AG10803 (cell line): ENCODE measurements around the gene IGF1R.

ENCODE experiments used
- DNase-seq: peaks from one replicate; pipeline ENCODE4 v3.0.0; 2010; ENCODE audit warnings: low read depth
- H3K4me3 ChIP-seq: 2 replicates; pipeline ENCODE4 v1.5.1; 2011; ENCODE audit warnings: mild to moderate bottlenecking, low read length, control low read depth
- CTCF ChIP-seq: conservative IDR thresholded peaks from 2 replicates; pipeline ENCODE4 v1.5.1; 2011; ENCODE audit warnings: mild to moderate bottlenecking, low read length, control low read depth, inconsistent platforms

IGF1R gene

GRCh38 chr15:98791046-98791701 lies 142.8 kb downstream of the IGF1R start:
- no peak for TF ChIP-seq CTCF
- H3K4me3 ChIP-seq: no peak overlapping the region
- DNase-seq: no peak

GRCh38 chr15:98792117-98792516 lies 143.8 kb downstream of the IGF1R start:
- no peak for DNase-seq
- TF ChIP-seq CTCF: no peak
- H3K4me3 ChIP-seq: no peak overlapping the region

GRCh38 chr15:98794211-98794610 lies 145.9 kb downstream of the IGF1R start:
- no peak for DNase-seq
- H3K4me3 ChIP-seq: no peak overlapping the region
- TF ChIP-seq CTCF: no peak

GRCh38 chr15:98794748-98795147 lies 146.4 kb downstream of the IGF1R start:
- H3K4me3 ChIP-seq: no peak overlapping the region
- no peak for TF ChIP-seq CTCF
- no peak for DNase-seq

- no peak overlapping the region for H3K4me3 ChIP-seq
- TF ChIP-seq CTCF: no peak
- DNase-seq: no peak
Observed at GRCh38 chr15:98795980-98796379, 147.6 kb downstream of the IGF1R start.

GRCh38 chr15:98796685-98797357 lies 148.5 kb downstream of the IGF1R start:
- no peak for TF ChIP-seq CTCF
- H3K4me3 ChIP-seq: no peak overlapping the region
- DNase-seq: no peak

- DNase-seq: no peak
- H3K4me3 ChIP-seq: no peak overlapping the region
- no peak for TF ChIP-seq CTCF
Observed at GRCh38 chr15:98798375-98798893, 150.1 kb downstream of the IGF1R start.
